GM19455 (cell line): ENCODE measurements around the gene SERPINA9.

Experiments
- ATAC-seq: cut with Tn5 transposase; IDR thresholded peaks from one replicate; pipeline ENCODE4 v1.9.1; 2021; ENCODE audit not compliant: unreplicated experiment

SERPINA9 gene

DNA sequence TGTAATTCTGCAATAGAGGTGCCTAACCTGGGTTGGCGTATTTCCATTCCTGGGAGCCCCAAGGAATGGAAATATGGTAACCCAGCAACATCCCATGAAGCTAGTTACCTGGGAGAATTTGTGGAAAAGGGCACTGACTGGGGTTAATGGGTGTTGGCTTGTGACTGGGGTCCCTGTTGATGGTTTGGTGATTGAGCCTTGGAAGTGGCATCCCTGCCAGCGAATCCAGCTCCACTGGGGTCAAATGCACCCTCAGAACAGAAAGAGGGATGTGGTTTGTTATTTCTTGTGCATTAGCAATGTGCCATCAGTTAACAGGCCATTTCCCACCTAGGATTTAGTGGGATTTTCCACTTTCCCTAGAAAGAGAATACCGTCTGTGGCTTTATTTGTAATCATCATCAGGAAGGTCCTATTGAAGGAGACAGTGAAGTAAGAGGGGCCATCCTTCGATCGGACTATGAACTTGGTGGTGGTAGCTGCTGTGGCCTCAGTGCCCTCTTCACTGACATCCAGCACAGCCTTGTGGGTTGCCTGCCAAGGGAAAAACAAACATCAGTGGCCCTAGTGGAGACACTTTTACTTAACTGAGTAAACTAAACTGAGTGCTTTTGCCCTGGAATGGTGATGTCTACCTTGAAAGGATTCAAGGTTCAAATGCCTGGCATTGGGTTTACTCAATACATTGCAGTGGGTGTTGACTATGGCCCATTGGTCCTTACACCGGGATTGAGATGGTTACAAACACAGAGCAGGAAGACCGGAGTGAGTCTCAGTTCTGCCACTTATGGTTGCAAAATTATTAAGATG is 13.0 kb downstream of the SERPINA9 start:
- ATAC-seq, result no peak

DNA sequence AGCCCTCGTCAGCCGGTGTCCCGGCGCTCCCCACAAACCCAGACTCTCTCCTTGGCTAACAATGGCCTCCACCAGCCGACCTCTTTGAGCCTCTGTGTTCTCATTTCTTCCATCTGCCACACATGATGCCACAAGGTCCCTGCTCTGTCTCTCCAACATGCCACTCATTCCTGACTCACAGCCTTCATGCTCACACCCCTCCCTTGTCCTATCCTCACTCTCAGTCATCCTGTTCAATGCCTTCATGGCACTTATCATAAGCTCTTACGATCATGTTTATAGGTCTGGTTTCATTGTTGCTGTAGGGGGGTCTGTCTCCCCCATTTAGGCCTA is 13.8 kb downstream of the SERPINA9 start:
- no peak for ATAC-seq

DNA sequence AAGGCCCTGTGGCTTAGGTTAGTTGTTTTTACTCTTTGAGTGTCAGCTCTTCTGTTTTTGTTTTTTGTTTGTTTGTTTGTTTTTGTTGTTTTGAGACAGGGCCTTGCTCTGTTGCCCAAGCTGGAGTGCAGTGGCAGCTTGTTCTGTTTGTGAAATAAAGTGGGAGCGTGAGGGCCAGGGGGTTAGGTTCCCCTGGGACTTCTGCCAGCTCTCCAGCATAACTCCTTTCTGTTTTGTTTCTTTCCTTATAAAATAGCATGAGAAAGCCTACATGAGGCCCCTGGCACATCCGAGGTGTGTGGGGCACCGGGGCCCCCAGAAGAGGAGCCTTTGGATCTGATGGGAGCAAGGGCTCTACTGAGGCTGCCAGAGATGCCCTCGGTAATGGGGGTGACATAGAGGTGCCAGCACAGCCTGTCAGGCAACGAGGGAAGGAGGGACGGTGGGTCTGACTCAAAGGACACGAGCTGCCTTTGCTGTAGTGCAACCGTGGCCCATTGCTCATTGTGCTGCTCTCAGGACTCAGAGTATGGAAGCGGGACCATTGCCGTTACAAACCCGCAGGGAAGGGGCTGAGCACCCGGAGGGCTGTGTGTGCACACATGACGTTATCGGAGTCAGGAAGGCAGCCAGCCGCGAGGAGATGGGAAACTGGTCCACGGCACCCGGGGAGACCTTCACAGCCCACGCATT is 14.3 kb downstream of the SERPINA9 start:
- ATAC-seq, result no peak

DNA sequence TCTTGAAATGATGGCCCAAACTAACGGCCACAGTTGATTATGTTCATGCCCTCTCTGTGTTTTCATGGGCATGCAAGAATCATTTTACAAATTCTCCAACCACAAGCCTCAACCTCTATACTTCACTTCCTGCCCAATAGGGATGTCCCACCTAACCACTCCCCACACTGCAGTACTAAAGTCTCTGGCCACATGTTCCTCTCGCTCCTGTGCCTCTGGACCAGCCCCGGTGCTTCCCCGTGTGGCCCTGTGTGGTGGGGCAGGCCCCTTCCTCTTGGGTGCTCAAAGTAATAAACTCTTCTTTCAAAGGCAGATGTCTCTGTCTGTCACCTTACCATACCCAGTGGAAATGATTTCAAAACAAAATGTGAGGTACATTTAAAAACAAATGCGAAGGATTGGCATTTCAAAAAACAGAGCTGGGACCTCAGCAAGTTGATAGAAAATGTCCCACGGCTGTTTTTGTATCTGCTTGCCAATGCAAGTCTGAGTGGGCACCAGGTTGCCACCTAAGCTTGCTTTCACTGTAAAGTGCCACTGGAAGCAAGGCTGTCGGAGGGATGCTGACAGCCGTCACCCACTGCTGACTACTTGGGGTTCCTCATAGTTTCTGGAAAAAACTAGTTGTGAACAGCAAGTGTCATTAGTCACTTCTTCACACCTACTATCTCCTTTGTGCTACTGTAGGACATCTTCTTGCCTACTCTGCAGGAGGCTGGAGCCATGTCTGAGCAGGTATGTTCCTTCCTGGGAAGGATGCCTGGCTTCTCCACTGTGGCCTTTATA is 15.2 kb downstream of the SERPINA9 start:
- ATAC-seq, result no peak

DNA sequence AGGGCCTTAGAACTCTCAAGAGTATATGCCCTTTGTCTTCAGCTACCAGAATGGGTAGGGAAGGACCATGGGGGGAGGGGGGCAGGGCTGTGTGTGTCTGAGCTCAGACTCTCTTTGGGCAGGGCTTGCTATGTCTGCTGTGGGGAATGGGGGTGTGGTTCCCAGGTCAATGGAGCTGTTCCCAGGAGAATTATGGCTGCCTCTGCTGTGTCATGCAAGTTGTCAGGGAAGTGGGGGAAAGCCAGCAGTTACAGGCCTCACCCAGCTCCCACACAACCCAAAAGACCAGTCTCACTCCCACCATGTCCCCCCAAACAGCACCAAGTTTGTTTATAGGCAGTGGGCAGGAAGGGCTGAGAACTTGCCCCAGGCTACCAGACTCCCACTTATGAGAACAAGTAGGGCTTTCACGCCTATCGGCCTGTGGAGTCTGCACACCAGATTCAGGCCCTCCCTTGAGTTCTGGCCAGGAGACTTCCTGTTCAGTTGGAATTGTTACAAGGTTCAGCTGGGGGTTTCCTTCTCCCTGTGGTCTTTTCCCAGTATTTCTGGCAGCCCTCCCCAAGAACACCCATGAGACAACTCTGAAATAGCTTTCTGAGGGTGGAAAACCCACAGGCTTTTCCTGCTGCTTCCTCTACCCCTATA is 17.3 kb downstream of the SERPINA9 start:
- ATAC-seq, result no peak

DNA sequence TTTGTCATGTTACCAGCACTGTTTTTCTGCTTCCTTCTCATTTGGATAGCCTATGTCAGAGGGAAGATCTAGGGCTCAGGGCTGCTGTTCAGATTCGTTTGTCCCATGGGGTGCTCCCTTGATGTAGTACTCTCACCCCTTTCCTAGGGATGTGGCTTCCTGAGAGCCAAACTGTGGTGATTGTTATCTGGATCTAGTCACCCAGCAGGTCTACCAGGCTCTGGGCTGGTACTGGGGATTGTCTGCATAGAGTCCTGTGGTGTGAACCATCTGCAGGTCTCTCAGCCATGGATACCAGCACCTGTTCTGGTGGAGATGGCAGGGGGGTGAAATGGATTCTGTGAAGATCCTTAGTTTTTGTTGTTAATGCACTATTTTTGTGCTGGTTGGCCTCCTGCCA is 17.9 kb downstream of the SERPINA9 start:
- no peak for ATAC-seq

DNA sequence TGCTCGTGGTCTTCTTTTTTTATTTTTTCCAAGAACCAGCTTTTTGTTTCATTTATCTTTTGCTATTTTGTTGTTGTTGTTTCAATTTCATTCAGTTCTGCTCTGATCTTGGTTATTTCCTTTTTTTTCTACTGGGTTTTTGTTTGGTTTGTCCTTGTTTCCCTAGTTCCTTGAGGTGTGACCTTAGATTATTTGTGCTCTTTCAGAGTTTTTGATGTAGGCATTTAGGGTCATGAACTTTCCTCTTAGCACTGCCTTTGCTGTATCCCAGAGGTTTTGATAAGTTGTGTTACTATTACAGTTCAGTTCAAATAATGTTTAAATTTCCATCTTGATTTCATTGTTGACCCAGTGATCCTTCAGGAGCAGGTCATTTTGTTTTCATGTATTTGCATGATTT is 20.1 kb downstream of the SERPINA9 start:
- no peak for ATAC-seq

DNA sequence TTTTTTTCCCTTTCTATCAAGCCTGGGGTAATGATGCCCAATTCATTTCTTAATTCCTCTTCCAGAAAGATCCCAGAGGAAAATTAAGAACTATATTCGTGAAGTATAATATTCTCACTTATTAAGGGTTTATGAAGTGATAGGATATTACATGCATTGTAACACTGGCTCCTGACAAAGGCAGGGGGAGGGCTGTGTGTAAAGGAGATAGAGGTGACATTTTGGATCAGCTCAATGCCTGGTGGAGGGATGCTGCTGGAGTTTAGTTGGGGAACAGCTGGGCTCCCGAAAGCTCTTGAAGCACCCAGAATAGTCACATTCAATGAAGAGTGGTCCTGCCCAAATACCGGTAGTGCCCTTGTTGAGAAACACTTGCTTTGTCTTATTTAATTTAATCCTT is 24.2 kb downstream of the SERPINA9 start:
- no peak for ATAC-seq

DNA sequence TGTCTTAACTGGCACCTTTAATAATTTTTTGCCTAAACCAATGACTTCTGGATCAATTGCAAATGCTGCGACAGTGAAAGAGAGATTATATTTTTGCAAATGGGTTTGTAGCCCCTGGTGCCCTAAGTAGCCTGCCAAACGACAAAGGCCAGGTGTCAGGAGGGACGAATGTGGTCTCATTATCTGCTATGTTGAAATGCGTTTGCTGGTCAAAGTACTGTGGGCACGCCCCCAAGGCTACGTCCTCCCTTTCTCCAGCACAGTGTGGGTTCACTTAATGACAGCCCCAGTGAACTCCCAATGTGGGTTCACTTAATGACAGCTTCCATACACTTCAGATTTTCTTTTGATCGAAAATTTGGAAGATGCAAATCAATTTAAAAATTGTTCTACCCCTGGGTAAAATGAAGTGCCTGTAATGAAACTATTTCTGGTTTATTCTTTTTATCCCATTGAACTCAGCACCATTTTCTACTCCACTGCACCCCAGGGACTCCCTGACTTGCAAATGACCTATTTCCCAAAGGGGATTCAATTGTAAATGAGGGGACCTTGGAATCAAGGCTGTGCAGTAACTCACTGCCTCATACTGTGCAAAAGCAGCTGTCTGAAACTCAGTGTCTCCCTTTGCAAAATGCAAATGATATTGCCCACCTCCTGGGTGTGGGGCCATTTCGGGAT is 24.8 kb downstream of the SERPINA9 start:
- no peak for ATAC-seq

DNA sequence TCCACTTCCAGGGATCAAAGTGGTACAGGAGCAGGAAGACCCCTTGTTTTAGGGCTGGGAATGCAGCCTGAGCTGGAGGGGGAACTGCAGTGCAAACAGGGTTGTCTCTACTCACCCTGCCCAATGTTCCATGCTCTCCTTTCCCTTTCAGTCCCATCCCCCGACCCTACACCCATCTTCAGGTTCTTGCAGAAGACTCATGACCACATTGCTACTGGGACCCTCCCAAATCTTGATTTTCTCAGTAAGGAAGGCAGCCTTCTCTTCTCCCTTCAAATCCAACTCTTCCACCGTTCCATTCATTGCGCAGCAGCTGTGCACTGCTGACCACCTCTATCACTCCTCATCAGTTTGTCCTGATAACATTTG is 25.3 kb downstream of the SERPINA9 start:
- ATAC-seq, result no peak

DNA sequence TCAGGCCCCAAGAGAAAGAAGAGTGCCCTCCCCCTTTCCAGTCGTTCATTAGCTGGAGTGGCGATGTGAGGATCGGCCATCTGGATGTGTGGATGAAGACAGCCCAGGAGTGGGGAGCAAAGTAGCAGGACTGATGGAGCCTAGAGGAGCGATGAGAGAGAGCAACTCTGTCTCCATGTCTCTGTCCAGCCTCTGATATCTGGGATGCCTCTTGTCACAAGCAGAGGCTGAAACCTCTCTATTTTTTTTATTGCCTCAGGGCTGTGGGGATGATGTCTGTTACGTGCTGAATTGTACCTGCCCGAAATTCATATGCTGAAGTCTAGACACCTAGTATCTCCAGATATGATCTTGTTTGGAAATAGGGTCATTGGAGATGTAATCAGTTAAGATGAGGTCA is 26.1 kb downstream of the SERPINA9 start:
- no peak for ATAC-seq

DNA sequence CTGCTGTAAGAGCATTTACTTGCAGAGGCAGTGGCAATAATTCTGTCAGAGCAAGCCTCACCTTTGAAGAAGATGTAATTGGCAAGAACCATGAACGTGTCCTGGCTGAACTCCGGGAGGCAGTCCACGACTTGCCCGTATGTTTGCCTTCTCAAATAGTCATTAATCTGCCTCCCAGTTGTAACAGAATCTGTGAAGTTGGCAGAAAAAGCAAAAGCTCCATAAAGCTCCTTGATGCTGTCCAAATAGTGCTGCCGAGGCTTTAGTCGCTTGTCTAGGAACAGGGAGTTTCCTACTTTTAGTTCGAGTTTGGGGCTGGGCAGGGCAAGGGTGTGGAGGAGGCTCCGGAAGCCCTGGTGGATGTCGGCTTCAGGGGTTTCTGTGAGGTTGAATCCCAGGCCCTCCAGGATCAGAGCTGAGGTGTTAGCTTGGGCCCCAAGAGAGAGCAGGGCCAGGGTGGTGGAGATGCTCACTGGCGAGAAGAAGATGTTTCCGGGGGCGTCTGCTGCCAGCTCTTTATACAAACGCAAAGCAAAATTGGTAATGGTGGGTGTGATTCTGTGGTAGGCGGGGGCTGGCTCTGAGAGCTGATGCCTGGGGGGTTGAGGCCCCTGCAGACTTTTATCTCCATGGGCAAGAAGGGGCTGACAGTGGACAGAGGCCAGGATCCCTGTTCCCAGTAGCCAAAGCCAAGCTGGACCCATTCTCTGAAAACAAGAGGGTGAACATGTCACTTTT is 27.8 kb downstream of the SERPINA9 start:
- no peak for ATAC-seq

DNA sequence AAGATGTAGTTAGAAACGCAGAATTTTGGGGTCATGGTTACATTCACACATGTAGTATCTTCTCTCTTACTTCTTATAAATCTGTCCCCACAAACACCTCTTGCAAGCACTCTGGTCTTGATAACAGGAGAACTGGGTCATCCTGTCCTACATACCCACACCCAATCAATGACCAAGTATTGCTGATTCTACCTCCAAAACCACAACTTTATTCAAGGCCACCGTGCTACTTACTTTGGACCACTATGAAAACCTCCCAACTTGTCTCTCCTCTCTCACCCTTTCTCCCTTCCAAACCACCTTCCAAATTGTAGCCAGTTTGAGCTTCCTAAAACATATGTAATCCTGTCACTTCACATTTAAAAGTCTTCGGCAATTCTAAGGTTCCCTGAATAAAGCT is 28.8 kb downstream of the SERPINA9 start:
- no peak for ATAC-seq

DNA sequence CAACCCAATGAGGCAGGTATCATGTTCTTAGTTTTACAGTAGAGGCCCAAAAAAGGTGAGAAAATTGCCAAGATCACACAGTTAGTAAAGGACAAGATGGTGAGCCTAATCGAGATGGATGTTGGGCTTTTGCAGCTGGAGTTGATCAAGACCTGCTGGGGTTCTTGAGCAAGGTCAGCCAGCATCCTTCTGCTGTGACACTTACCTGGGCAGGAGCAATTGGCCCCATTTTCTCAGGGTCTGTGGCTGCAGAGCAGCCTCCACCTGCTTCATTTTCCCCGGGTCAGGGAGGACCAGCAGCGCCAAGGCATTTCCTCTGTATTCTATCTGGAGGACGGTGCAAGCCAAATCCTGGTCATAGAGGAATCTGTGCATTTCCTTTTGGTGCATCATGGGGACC is 29.9 kb downstream of the SERPINA9 start:
- no peak for ATAC-seq

DNA sequence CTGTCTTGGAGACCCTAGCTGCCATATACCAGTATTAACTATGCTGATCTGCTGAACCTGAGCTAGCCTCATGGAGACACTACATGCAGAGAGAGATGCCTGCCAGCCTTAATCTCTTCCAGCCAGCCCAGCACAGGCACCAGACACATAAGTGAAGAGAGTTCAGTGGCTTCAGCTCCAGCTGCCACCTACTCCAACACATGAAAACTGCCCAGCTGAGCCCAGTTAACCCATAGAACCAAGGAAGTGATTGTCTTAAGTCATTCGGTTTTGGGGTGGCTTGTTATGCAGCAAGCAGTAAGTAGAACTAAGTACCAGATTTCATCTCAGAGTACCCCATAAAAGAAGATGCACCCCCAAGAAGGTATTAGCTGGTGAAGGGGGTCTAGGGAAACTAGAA is 31.0 kb downstream of the SERPINA9 start:
- ATAC-seq, result no peak

DNA sequence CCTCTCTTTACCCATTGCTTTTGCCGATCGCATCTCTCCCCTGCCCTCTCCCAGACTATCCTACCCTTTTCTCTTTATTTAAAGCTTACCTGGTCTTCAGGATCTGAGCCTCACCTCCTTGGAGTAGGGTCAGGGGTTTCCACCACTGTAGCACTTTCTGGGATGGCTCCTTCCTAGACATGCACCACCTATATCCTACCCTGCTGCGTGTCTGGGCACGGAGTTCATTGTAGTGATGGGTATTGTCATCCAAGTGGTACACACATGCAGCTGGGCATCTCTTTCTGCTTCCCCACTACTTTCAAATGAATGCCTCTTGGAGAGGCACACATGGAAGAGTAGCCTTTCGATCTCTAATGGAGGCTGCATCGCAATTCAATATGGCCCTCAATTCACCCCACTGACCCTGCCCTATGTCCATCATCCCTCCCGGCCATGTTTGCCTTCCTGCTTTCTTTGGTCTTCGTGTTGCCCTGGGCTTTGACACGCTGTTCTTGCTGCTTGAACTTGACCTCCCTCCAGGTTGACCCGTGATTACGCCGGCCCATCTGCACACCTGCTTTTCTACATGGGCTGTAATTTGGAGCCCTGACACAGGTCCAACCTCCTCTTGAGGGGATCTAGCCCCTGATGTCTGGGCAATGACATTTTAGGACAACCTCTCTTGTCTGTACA is 34.3 kb downstream of the SERPINA9 start:
- no peak for ATAC-seq

DNA sequence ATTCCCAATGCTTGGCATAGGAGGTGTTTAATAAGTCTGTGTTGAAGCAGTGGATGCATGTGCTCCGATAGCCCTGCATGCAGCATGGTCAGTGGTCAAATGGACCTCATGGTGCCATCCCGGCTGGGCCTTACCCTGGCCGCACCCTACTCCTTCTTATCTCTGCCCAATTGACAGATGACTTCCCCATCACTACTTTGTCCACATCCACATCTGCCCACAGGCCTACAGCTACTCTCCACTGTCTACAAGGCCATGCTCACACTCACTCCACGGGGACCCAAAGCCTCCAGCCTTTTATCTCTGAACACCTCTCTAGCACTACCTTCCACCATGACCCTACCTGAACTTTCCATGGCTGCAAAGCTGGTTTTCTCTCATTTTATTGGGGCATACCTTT is 34.9 kb downstream of the SERPINA9 start:
- no peak for ATAC-seq

DNA sequence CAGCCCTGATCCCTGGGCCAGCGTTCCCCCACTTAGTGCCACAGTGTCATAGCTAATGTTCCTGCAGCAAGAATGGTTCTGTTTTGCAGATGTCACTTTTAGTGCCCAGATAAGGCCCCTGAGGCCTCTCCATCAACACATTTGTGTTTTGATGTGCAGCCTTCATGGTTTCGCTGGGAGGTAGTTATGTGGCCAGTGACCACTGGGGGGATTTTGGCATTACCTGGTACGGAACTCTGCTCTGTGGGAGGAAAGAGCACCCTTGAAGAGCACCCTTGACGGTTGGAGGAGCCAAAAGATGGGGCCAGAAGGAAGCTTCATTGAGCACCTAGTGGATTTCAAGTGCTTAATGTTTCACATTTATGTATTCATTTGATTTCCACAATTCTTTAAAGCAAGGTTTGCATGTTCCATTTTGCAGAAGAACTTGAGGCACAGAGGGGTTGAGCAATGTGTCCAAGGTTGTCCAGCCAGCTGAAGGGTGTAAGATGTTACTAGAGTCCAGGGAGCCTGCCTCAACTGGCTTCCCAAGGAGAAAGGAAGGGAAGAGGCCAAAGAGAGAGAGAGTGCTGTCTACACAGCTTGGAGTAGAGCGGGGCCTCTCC is 36.4 kb downstream of the SERPINA9 start:
- no peak for ATAC-seq

DNA sequence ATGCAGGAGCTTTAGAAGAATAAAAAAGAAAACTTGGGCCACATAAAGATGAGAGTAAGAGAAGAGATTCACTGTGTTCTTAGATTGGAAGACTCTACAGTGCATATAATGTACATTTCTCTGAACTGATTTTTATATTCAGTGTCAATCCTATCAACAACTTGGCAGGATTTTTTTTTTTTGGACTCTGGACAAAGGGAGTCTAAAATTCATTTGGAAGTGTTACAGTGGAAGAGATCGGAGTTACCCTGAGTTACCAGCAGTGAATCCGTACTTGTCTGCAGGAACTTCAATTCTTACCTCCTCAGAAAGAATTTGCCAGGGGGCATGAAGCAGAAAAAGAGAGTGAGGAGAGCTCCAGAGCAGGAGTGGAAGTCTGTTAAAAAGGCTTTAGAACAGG is 47.4 kb downstream of the SERPINA9 start:
- ATAC-seq, result no peak
